Lower leg skin (tissue), 3 donors: ENCODE measurements around the gene TMIGD3.

Experiments used
- CTCF ChIP-seq, 3 donors: fragments of 450-650 bp; IDR thresholded peaks; one replicate each; pipeline ENCODE4 v1.5.1; 2016; ENCODE audit warnings: antibody characterized with exemption in 3 of 3, mild to moderate bottlenecking in 3 of 3, moderate library complexity in 2 of 3
- POLR2A ChIP-seq, 2 donors: fragments of 450-650 bp; IDR thresholded peaks; one replicate each; pipeline ENCODE4 v1.6.1; 2016 to 2017; ENCODE audit warnings: antibody characterized with exemption in 2 of 2, mild to moderate bottlenecking in 1 of 2, moderate library complexity in 1 of 2

- TF ChIP-seq CTCF (IDR thresholded peaks at IDR 0.05) (no peak), POLR2A (IDR thresholded peaks at IDR 0.05) (no peak)
Measured at GRCh38 chr1:111509997-111510375, 6.6 kb upstream of the TMIGD3 start.
